ENCODE results near the gene STK11IP. TPM values are rescaled to one million over a fixed set of nuclear protein-coding genes. Genes with fewer than 3 reads are reported as not detected.

The STK11IP gene
- total and polyA plus RNA-seq, 9 of the 15 experiments (the other 6 are each of a cell fraction or from before 2014, with no cell fraction given): 0.52 to 21.7 (median 5.6) TPM

GRCh38 chr2:219663116-219663762 lies 65.6 kb downstream of the STK11IP start:
- ATAC-seq: peak; percentile 21

More at GRCh38 chr2:219663116-219663762, 65.6 kb downstream of the STK11IP start:
- Histone ChIP-seq H3K9me3 (replicated peaks; ENCODE audit: control insufficient read depth, insufficient read depth, low read depth, low read length) (peaks cover 9% of the 10 kb centered on the region; the same call in 1 of the 2 replicates), H3K27ac (ENCODE audit: extremely low read depth, low read depth, low read length) (peak overlapping the region; percentile 80; the same call in 2 of the 3 replicates), H3K4me1 (replicated peaks in 1 of 2; ENCODE audit: control insufficient read depth in 2 of 2, insufficient read depth in 2 of 2, low read length in 2 of 2) (peaks cover 13 to 48% of the 10 kb centered on the region in 2 experiments; a peak in 4 of 5 replicates), H3K4me3 (no peak overlapping the region), H3K4me2 (ENCODE audit: insufficient read depth, low read length) (peak overlapping the region; percentile 60), H3K79me2 (ENCODE audit: control insufficient read depth, insufficient read depth, low read length) (no peaks in the 10 kb centered on the region), H3K9me1 (ENCODE audit: control insufficient read depth, insufficient read depth, low read length) (peaks cover 3% of the 10 kb centered on the region), H3K9ac (ENCODE audit: insufficient read depth in 1 of 2, low read depth in 2 of 2, low read length in 2 of 2) (peak overlapping the region; percentile 14 to 38; a peak in 3 of 4 replicates), H3K27me3 (ENCODE audit: control insufficient read depth in 2 of 2, insufficient read depth in 2 of 2, low read length in 2 of 2) (no peaks in the 10 kb centered on the region), H3K36me3 (ENCODE audit: control insufficient read depth, insufficient read depth, low read length) (no peaks in the 10 kb centered on the region), H2AFZ (ENCODE audit: low read depth, low read length) (peak overlapping the region; percentile 76; the same call in 1 of the 2 replicates), H4K20me1 (replicated peaks; ENCODE audit: control insufficient read depth, insufficient read depth, low read length) (no peaks in the 10 kb centered on the region)
- 33% methylated on average over 11 of the region's 11 CpGs for WGBS (ENCODE audit: insufficient coverage, low coverage, missing lambda C conversion rate)
- TF ChIP-seq ARID3B (CRISPR knock-in tag; IDR thresholded peaks at IDR 0.05; ENCODE audit: borderline replicate concordance) (no peak), KDM1A (IDR thresholded peaks at IDR 0.05) (peak; percentile 14 to 54; a peak in 2 of 4 replicates), ZNF41 (CRISPR knock-in tag; conservative IDR thresholded peaks at IDR 0.05) (no peak), ZNF197 (CRISPR knock-in tag; IDR thresholded peaks at IDR 0.05; ENCODE audit: low read depth) (no peak), RBM25 (IDR thresholded peaks at IDR 0.05; ENCODE audit: low read depth, low read length, severe bottlenecking) (peak; percentile 65), E2F5 (CRISPR knock-in tag; IDR thresholded peaks at IDR 0.05) (no peak), ZFP36 (IDR thresholded peaks at IDR 0.05; ENCODE audit: low read depth, low read length, partially characterized antibody) (peak; percentile 24), BCOR (IDR thresholded peaks at IDR 0.05) (peak; percentile 87)
- peak in 1 of 4 experiments; percentile 45 for DNase-seq (ENCODE audit: extremely low read depth in 1 of 4, low spot score in 3 of 4)
- CTCF ChIA-PET (ENCODE audit: low intra/inter-chr PET ratio): no interaction called here
- POLR2A ChIA-PET: interaction anchor here (1.9 kb wide), 1 partner anchor 11 kb away, joined by 10 read pairs; no protein-coding TSS in a partner anchor
- no TSS peak for BruUV-seq (replicated peaks)
- intact Hi-C loops (cut with micrococcal nuclease): no loop called here
- FAIRE-seq: no peak
- in situ Hi-C loops (cut with MboI): no loop called here

Data from K562 (cell line).